ENCODE results near the gene HCST.

HCST gene

DNA sequence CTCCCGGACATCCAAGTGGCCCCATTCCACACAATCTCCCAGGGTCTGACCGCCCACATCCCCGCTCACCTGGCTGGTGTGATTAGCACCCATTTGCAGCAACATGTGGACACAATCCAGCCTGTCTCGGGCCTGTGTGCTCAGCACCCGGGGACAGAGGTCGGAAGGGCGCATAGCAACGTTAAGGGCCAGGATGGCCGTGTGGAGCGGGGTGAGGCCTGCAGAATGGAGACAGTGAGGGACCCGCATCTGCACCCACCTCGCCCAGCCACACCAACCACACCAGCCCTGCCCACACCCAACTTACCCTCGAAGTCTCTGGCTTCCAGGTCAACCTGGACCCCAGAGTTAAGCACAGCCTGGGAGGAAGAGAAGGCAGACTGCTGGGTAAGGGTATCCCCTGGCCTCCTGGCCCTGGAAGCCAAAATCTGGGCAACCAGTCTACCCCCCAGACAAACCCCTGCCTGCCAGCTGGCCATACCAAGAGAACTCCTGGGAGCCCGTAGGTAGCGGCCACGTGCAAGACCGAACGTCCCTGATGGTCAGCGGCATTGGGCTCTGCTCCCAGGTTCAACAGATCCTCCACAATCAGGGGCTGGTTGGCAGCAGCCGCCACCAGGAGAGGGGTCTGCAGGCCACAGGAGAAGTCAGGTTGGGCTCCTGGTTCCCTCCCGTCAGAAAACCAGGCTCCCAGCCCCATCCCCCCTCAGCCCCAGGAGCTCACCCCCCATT, 6.3 kb upstream of the HCST start:
- H3K79me2 ChIP-seq (ENCODE audit: insufficient read depth, low read depth), result 0 out of 2 replicates have a peak, but pooled peaks cover 11% of the 10 kb centered on the region
- H3K4me1 ChIP-seq (ENCODE audit: low read depth, poor library complexity, severe bottlenecking), result peaks cover 3% of the 10 kb centered on the region
- H3K27ac ChIP-seq, result no peak overlapping the region
- H2AFZ ChIP-seq (ENCODE audit: low read depth), result no peak overlapping the region
- no peak overlapping the region for H3K4me3 ChIP-seq (IDR thresholded peaks at IDR 0.05; ENCODE audit: insufficient read depth, low read depth, low read length)
- no peaks in the 10 kb centered on the region for H3K27me3 ChIP-seq (ENCODE audit: insufficient read depth, low read depth)
- no peaks in the 10 kb centered on the region for H4K20me1 ChIP-seq (ENCODE audit: insufficient read depth)
- H3K9ac ChIP-seq, result no peak overlapping the region
- TF ChIP-seq, protein P1, sequence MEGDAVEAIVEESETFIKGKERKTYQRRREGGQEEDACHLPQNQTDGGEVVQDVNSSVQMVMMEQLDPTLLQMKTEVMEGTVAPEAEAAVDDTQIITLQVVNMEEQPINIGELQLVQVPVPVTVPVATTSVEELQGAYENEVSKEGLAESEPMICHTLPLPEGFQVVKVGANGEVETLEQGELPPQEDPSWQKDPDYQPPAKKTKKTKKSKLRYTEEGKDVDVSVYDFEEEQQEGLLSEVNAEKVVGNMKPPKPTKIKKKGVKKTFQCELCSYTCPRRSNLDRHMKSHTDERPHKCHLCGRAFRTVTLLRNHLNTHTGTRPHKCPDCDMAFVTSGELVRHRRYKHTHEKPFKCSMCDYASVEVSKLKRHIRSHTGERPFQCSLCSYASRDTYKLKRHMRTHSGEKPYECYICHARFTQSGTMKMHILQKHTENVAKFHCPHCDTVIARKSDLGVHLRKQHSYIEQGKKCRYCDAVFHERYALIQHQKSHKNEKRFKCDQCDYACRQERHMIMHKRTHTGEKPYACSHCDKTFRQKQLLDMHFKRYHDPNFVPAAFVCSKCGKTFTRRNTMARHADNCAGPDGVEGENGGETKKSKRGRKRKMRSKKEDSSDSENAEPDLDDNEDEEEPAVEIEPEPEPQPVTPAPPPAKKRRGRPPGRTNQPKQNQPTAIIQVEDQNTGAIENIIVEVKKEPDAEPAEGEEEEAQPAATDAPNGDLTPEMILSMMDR (conservative IDR thresholded peaks at IDR 0.05; ENCODE audit: low read depth, low read length), result no peak
- H3K36me3 ChIP-seq (ENCODE audit: insufficient read depth), result no peaks in the 10 kb centered on the region
- H3K4me2 ChIP-seq, result no peak overlapping the region

DNA sequence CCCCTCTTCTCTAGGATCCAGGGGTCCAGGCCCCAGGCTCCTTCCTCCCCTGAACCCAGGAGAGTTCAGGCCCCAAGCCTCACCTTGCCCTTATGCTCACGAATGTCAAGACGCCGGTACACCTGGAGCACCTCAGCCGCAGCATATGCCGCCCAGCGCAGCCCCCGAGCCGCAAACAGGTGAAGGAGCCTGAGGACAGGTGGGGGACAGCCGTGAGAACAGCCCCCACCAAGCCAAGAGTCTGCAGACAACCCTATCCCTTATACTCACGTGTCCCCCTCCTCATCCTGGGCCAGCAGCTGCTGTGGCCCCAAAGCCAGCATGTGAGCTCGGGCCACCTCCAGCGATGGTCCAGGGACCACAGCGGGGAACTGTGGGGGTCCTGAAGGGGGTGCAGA, 5.7 kb upstream of the HCST start:
- no peak overlapping the region for H2AFZ ChIP-seq (ENCODE audit: low read depth)
- TF ChIP-seq, protein P1 (conservative IDR thresholded peaks at IDR 0.05; ENCODE audit: low read depth, low read length), result no peak
- 0 out of 2 replicates have a peak, but pooled peaks cover 11% of the 10 kb centered on the region for H3K79me2 ChIP-seq (ENCODE audit: insufficient read depth, low read depth)
- H3K4me3 ChIP-seq (IDR thresholded peaks at IDR 0.05; ENCODE audit: insufficient read depth, low read depth, low read length), result no peak overlapping the region
- H3K36me3 ChIP-seq (ENCODE audit: insufficient read depth), result no peaks in the 10 kb centered on the region
- no peak overlapping the region for H3K9ac ChIP-seq
- no peaks in the 10 kb centered on the region for H4K20me1 ChIP-seq (ENCODE audit: insufficient read depth)
- H3K27ac ChIP-seq, result no peak overlapping the region
- H3K27me3 ChIP-seq (ENCODE audit: insufficient read depth, low read depth), result no peaks in the 10 kb centered on the region
- no peak overlapping the region for H3K4me2 ChIP-seq
- H3K4me1 ChIP-seq (ENCODE audit: low read depth, poor library complexity, severe bottlenecking), result peaks cover 8% of the 10 kb centered on the region

DNA sequence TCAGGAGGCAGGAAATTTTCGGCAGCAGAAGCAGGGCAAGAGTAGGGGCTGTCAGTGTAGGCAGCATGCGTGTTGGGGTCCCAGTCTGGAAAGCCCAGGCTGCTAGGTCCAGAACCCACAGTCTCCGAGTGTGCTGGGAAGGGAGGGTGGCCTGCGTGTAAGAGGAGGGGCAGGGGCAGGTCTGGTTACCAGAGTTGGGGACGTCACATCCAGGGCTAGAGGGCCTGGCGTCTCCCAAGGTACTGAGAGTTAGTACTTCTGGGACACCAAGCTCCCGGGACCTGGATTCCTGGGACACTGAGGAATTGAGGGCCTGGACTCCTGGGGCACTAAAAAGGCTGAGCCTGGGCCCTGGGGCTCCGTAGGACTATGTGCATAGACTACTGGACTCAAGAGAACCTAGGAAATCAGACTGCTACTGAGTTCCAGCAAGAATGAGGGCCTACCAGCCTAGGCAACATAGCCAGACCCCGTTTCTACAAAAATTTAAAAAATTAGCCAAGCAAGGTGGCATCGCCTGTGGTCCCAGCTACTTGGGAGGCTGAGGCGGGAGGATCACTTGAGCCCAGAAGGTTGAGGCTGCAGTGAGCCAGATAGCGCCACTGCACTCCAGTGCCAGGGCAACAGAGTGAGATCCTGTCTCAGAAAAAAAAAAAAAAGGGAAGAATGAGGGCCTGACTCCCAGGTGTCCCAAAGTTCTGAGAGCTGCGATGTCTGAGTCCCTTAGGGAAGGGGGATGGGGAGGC, 4.5 kb upstream of the HCST start:
- Histone ChIP-seq H2AFZ (ENCODE audit: low read depth) (no peak overlapping the region), H3K4me2 (no peak overlapping the region), H3K27me3 (ENCODE audit: insufficient read depth, low read depth) (no peaks in the 10 kb centered on the region), H3K79me2 (ENCODE audit: insufficient read depth, low read depth) (0 out of 2 replicates have a peak, but pooled peaks cover 11% of the 10 kb centered on the region), H3K9ac (no peak overlapping the region), H3K27ac (no peak overlapping the region), H3K4me1 (ENCODE audit: low read depth, poor library complexity, severe bottlenecking) (peaks cover 12% of the 10 kb centered on the region), H3K36me3 (ENCODE audit: insufficient read depth) (no peaks in the 10 kb centered on the region), H3K4me3 (IDR thresholded peaks at IDR 0.05; ENCODE audit: insufficient read depth, low read depth, low read length) (no peak overlapping the region), H4K20me1 (ENCODE audit: insufficient read depth) (no peaks in the 10 kb centered on the region)
- TF ChIP-seq, protein P1 (conservative IDR thresholded peaks at IDR 0.05; ENCODE audit: low read depth, low read length), result no peak

GRCh38 chr19:35898499-35898809, 3.9 kb upstream of the HCST start:
- Histone ChIP-seq H3K36me3 (ENCODE audit: insufficient read depth) (no peaks in the 10 kb centered on the region), H4K20me1 (ENCODE audit: insufficient read depth) (no peaks in the 10 kb centered on the region), H2AFZ (ENCODE audit: low read depth) (no peak overlapping the region), H3K27ac (no peak overlapping the region), H3K9ac (no peak overlapping the region), H3K27me3 (ENCODE audit: insufficient read depth, low read depth) (no peaks in the 10 kb centered on the region), H3K79me2 (ENCODE audit: insufficient read depth, low read depth) (0 out of 2 replicates have a peak, but pooled peaks cover 11% of the 10 kb centered on the region), H3K4me2 (peak overlapping the region; percentile 68; the same call in 1 of the 2 replicates), H3K4me1 (ENCODE audit: low read depth, poor library complexity, severe bottlenecking) (peaks cover 17% of the 10 kb centered on the region), H3K4me3 (IDR thresholded peaks at IDR 0.05; ENCODE audit: insufficient read depth, low read depth, low read length) (no peak overlapping the region)
- TF ChIP-seq, protein P1 (conservative IDR thresholded peaks at IDR 0.05; ENCODE audit: low read depth, low read length), result no peak

All from KMS-11 (cell line).